Measurements from ENCODE around the gene FOS.

The FOS gene

GRCh38 chr14:75294649-75295033, 16.0 kb downstream of the FOS start:
- H3K4me3 ChIP-seq (ENCODE audit: low read depth, low read length): peak overlapping the region; percentile 74
- DNase-seq (ENCODE audit: low read depth): no peak
- peak; percentile 0 for TF ChIP-seq POLR2A (IDR thresholded peaks at IDR 0.05; ENCODE audit: extremely low read depth, insufficient read length)
- no peak for TF ChIP-seq MAX (IDR thresholded peaks at IDR 0.05; ENCODE audit: low read depth, low read length)

GRCh38 chr14:75295061-75295461, 16.4 kb downstream of the FOS start:
- peak overlapping the region; percentile 74 for H3K4me3 ChIP-seq (ENCODE audit: low read depth, low read length)
- DNase-seq (ENCODE audit: low read depth): peak; percentile 45
- TF ChIP-seq CTCF (IDR thresholded peaks at IDR 0.05; ENCODE audit: low read depth, low read length) (no peak), MAX (IDR thresholded peaks at IDR 0.05; ENCODE audit: low read depth, low read length) (no peak), MYC (IDR thresholded peaks at IDR 0.05; ENCODE audit: low read depth, low read length) (no peak), POLR2A (IDR thresholded peaks at IDR 0.05; ENCODE audit: extremely low read depth, insufficient read length) (no peak)

GRCh38 chr14:75295491-75296345, 17.1 kb downstream of the FOS start:
- peak; percentile 92 for DNase-seq (ENCODE audit: low read depth)
- TF ChIP-seq CTCF (IDR thresholded peaks at IDR 0.05; ENCODE audit: low read depth, low read length): peak; percentile 90
- TF ChIP-seq MAX (IDR thresholded peaks at IDR 0.05; ENCODE audit: low read depth, low read length): peak; percentile 35
- TF ChIP-seq POLR2A (IDR thresholded peaks at IDR 0.05; ENCODE audit: extremely low read depth, insufficient read length): no peak
- TF ChIP-seq MYC (IDR thresholded peaks at IDR 0.05; ENCODE audit: low read depth, low read length): peak; percentile 37
- H3K4me3 ChIP-seq (ENCODE audit: low read depth, low read length): peak overlapping the region; percentile 74

- H3K4me3 ChIP-seq (ENCODE audit: low read depth, low read length): no peak overlapping the region
- TF ChIP-seq POLR2A (IDR thresholded peaks at IDR 0.05; ENCODE audit: extremely low read depth, insufficient read length) (no peak), CTCF (IDR thresholded peaks at IDR 0.05; ENCODE audit: low read depth, low read length) (no peak), MYC (IDR thresholded peaks at IDR 0.05; ENCODE audit: low read depth, low read length) (no peak), MAX (IDR thresholded peaks at IDR 0.05; ENCODE audit: low read depth, low read length) (no peak)
- DNase-seq (ENCODE audit: low read depth): peak; percentile 77
Measured at GRCh38 chr14:75297411-75298040, 18.9 kb downstream of the FOS start.

GRCh38 chr14:75298187-75298965, 19.7 kb downstream of the FOS start:
- no peak for TF ChIP-seq MAX (IDR thresholded peaks at IDR 0.05; ENCODE audit: low read depth, low read length)
- peak overlapping the region; percentile 12 for H3K4me3 ChIP-seq (ENCODE audit: low read depth, low read length)
- DNase-seq (ENCODE audit: low read depth): no peak

GRCh38 chr14:75299059-75299458, 20.4 kb downstream of the FOS start:
- H3K4me3 ChIP-seq (ENCODE audit: low read depth, low read length): peak overlapping the region; percentile 12
- TF ChIP-seq MYC (IDR thresholded peaks at IDR 0.05; ENCODE audit: low read depth, low read length) (peak; percentile 77), POLR2A (IDR thresholded peaks at IDR 0.05; ENCODE audit: extremely low read depth, insufficient read length) (no peak), MAX (IDR thresholded peaks at IDR 0.05; ENCODE audit: low read depth, low read length) (peak; percentile 92), CTCF (IDR thresholded peaks at IDR 0.05; ENCODE audit: low read depth, low read length) (no peak)
- DNase-seq (ENCODE audit: low read depth): peak; percentile 97

Measured in NB4 (cell line).